ENCODE data around the gene ALG14. TPM values are rescaled to one million over a fixed set of nuclear protein-coding genes. Genes with fewer than 3 reads are reported as not detected.
"Not testable (repeated sequence)": the region's sequence is repeated elsewhere in the genome, so short reads cannot be mapped to it uniquely, and the experiment has no call there.

ALG14 gene
- total RNA-seq, 1 donor from 2014 or later = 3.4 TPM

DNA sequence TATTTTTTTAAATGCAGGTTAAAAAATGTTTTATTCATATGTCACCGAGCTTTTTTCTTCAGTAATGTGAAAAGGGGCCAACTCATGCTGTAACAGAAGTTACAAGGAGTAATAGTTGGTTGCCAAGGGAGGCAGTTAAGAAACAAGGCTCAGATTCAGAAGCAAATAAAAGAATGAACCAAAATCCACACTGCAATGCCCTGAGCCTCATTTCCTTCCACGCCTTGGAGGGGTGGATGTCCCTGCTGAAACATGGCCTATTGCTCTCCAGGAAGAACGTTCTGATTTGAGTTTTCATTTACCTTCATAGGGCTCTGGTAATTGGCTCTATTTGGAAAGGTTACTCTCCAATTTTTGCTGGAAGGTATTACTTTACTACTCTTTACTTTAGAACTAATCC is 24.4 kb downstream of the ALG14 start:
- H3K4me1 ChIP-seq = no peaks in the 10 kb centered on the region
- H3K9me3 ChIP-seq = no peaks in the 10 kb centered on the region
- no peak for ATAC-seq
- intact Hi-C loops (cut with DNase I) = no loop called here
- no peaks in the 10 kb centered on the region for H3K36me3 ChIP-seq
- no peaks in the 10 kb centered on the region for H3K27me3 ChIP-seq
- TF ChIP-seq CTCF (IDR thresholded peaks at IDR 0.05) = no peak
- no peak for DNase-seq
- no peak overlapping the region for H3K4me3 ChIP-seq
- no peak overlapping the region for H3K27ac ChIP-seq

GRCh38 chr1:95047624-95048023 is 25.1 kb downstream of the ALG14 start:
- DNase-seq; H3K9me3 ChIP-seq; H3K27me3 ChIP-seq; H3K4me1 ChIP-seq; ATAC-seq; H3K4me3 ChIP-seq; intact Hi-C loops (cut with DNase I); H3K36me3 ChIP-seq; H3K27ac ChIP-seq: not testable (repeated sequence)

GRCh38 chr1:95046359-95046758 is 26.4 kb downstream of the ALG14 start:
- Histone ChIP-seq H3K4me3 (no peak overlapping the region), H3K36me3 (no peaks in the 10 kb centered on the region), H3K27me3 (no peaks in the 10 kb centered on the region), H3K4me1 (peaks cover 15% of the 10 kb centered on the region), H3K9me3 (no peaks in the 10 kb centered on the region), H3K27ac (no peak overlapping the region)
- intact Hi-C loops (cut with DNase I) = no loop called here
- DNase-seq (no peak), ATAC-seq (no peak)
- TF ChIP-seq CTCF (IDR thresholded peaks at IDR 0.05) = no peak

DNA sequence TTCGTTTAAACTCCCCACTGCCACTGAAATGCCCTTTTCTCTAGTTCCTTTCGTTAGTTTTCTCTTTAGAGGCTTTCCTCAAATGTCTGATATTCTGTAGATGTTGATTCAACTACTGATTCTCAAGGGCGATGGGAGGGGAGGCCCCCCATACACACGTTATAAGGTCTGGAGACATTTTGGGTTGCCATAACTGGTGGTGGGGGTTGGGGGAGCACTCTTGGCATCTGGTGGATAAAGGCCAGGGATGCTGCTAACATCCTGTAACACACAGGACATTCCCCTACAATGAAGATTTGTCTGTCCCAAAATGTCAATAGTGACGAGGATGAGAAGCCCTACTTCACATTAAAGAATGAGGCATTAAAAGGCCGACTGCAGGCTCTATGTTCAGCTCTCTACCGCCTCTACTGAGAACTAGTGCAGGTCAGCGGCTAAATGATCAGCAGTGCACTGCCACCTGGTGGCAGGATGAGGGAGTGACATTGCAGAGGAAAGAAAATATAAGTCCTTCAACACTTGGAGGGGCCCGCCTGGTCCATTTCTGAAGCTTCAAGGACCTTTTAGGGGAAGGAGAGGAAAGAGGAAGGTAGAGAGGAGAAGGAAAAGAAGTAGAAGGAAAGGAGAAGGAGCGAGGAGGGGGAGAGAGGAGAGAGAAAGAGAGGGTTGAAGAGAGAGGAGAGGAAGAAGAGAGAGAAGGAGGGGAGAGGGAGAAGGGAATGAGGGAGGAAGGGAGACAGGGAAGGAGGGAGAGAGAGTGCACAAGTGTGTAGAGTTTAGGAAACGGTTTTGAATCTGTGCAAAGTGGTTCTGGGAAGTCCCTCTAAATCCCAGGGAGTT is 29.4 kb downstream of the ALG14 start:
- TF ChIP-seq CTCF (IDR thresholded peaks at IDR 0.05) = peak; percentile 99
- Histone ChIP-seq H3K4me3 (no peak overlapping the region), H3K36me3 (no peaks in the 10 kb centered on the region), H3K27me3 (no peaks in the 10 kb centered on the region), H3K4me1 (peaks cover 17% of the 10 kb centered on the region), H3K27ac (no peak overlapping the region), H3K9me3 (no peaks in the 10 kb centered on the region)
- DNase-seq (peak; percentile 83), ATAC-seq (peak; percentile 99)
- intact Hi-C loops (cut with DNase I) = loop anchor here (5.0 kb wide), 1 partner anchor 191 kb away; no protein-coding TSS in a partner anchor

GRCh38 chr1:95042286-95042685 is 30.5 kb downstream of the ALG14 start:
- H3K36me3 ChIP-seq = no peaks in the 10 kb centered on the region
- H3K4me3 ChIP-seq = no peak overlapping the region
- peaks cover 17% of the 10 kb centered on the region for H3K4me1 ChIP-seq
- H3K27ac ChIP-seq = peak overlapping the region; percentile 49
- DNase-seq = no peak
- peak; percentile 4 for ATAC-seq
- no peak for TF ChIP-seq CTCF (IDR thresholded peaks at IDR 0.05)
- H3K9me3 ChIP-seq = no peaks in the 10 kb centered on the region
- no peaks in the 10 kb centered on the region for H3K27me3 ChIP-seq
- intact Hi-C loops (cut with DNase I) = loop anchor here (5.0 kb wide), 1 partner anchor 190 kb away; no protein-coding TSS in a partner anchor

DNA sequence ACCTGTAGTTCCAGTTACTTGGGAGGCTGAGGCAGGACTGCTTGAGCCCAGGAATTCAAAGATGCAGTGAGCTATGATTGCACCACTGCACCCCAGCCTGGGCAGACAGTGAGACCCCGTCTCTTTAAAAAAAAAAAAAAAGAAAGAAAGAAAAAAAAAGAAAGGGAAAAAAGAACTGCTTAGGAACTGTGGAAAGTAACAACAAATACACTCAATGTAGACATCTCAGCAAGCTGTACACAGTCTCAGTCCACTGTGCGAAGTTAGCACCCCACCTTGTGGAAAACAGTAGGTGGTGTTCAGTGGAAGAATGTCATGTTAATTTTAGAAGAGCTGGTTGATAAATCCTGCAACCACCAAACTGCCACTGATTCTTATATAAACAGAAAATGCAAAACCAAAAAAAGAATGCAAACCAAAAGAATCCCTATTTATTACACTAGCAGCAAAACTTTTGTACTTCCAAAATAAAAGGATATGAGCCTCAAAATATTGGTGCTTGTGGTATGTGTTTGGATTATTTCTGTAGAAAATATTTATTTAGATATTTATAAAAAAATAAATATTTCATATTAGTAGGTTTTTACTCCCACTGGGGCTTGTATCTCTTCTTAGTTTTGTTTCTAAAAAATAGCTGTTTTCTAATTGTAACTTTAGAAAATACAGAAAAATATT is 31.1 kb downstream of the ALG14 start:
- intact Hi-C loops (cut with DNase I) = loop anchor here (5.0 kb wide), 1 partner anchor 189 kb away; no protein-coding TSS in a partner anchor
- TF ChIP-seq CTCF (IDR thresholded peaks at IDR 0.05) = peak; percentile 79
- Histone ChIP-seq H3K4me1 (peaks cover 17% of the 10 kb centered on the region), H3K4me3 (no peak overlapping the region), H3K27me3 (no peaks in the 10 kb centered on the region), H3K27ac (peak overlapping the region; percentile 55), H3K36me3 (no peaks in the 10 kb centered on the region), H3K9me3 (no peaks in the 10 kb centered on the region)
- ATAC-seq = peak; percentile 85
- DNase-seq = no peak

Data from upper lobe of right lung (tissue), 1 donor.